Peyer's patch (tissue), 4 donors: ENCODE measurements around the gene MLXIPL.

Source experiments
- CTCF ChIP-seq, 6 experiments: fragments of 450-650 bp in 4 of 6; fragments of 200-600 bp in 2 of 6; sonication (generic) in 1 of 6; IDR thresholded peaks; one replicate each; pipeline ENCODE4 v1.5.1; 2017 to 2019; ENCODE audit warnings: antibody characterized with exemption in 6 of 6, mild to moderate bottlenecking in 3 of 6, moderate library complexity in 1 of 6
- POLR2A ChIP-seq, 2 donors: fragments of 450-650 bp; IDR thresholded peaks; one replicate each; pipeline ENCODE4 v1.5.1; 2017; ENCODE audit warnings: antibody characterized with exemption in 2 of 2, mild to moderate bottlenecking in 2 of 2, moderate library complexity in 2 of 2

GRCh38 chr7:73645643-73646174, 21.4 kb upstream of the MLXIPL start:
- TF ChIP-seq CTCF (IDR thresholded peaks at IDR 0.05) = no peak
- no peak for TF ChIP-seq POLR2A (IDR thresholded peaks at IDR 0.05)
